ENCODE data around the gene KLHL1.
A peak's percentile ranks its signal among the peaks of the same experiment; 100 is the strongest.
"Not testable (repeated sequence)": the region's sequence is repeated elsewhere in the genome, so short reads cannot be mapped to it uniquely, and the experiment has no call there.

Gene KLHL1, protein sequence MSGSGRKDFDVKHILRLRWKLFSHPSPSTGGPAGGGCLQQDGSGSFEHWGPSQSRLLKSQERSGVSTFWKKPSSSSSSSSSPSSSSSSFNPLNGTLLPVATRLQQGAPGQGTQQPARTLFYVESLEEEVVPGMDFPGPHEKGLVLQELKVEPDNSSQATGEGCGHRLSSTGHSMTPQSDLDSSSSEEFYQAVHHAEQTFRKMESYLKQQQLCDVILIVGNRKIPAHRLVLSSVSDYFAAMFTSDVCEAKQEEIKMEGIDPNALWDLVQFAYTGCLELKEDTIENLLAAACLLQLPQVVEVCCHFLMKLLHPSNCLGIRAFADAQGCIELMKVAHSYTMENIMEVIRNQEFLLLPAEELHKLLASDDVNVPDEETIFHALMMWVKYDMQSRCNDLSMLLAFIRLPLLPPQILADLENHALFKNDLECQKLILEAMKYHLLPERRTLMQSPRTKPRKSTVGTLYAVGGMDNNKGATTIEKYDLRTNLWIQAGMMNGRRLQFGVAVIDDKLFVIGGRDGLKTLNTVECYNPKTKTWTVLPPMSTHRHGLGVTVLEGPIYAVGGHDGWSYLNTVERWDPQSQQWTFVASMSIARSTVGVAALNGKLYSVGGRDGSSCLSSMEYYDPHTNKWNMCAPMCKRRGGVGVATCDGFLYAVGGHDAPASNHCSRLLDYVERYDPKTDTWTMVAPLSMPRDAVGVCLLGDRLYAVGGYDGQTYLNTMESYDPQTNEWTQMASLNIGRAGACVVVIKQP

GRCh38 chr13:70108356-70109105 is at the start of gene KLHL1:
KLHL1 (minus strand) TSS chr13:70108452; CDS start chr13:70107699, 753 bp downstream.
- DNase-seq, result no peak

DNA sequence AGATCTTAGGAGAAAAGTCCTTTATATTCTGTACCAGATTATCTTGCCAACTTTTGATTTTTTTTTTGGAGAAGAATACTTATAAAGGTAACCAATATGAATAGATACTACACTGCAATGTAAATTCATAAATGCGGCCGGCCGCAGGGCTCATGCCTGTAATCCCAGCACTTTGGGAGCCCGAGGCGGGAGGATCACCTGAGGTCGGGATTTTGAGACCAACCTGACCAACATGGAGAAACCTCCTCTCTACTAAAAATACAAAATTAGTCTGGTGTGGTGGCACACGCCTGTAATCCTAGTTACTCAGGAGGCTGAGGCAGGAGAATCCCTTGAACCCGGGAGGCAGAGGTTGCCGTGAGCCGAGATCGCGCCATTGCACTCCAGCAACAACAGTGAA is 34.4 kb upstream of the KLHL1 start:
- not testable (repeated sequence) for DNase-seq

DNA sequence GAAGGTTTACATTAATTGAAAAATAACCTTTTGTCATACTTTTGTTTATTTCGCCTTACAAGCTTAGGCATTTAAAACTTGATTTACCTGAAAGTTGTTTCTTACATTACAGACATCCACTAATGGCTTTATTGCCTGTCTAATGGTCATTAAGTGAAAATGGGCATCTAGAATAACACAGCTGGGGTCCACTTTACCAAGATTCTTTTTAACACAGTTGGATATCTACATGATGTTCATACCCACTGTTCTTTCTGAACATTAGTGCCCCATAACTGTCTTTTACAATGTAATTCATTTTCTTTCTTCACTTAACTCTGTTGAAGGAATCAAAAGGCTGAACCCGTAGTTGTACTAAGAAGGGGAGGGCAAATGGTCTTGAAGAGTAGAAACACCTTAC is 19.8 kb upstream of the KLHL1 start:
- no peak for DNase-seq

DNA sequence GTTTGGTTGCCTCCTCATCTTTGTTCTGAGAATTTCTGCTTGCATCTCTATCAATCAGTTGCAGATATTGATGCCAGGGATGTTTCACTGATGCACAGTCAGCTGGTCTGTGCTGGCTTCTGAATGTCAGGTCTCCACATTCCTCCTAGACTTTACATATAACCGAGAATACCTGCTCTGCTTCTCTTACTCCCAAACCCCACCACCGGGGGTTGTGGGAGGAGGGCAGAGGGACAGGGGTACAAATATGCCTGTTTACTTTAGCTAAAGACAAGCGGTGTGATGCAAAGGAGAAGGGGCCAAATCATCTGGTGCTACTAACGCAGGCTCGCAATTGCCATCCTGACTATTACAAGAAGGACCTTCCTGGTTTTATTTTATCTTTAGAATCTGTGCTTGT is 17.4 kb upstream of the KLHL1 start:
- no peak for DNase-seq

DNA sequence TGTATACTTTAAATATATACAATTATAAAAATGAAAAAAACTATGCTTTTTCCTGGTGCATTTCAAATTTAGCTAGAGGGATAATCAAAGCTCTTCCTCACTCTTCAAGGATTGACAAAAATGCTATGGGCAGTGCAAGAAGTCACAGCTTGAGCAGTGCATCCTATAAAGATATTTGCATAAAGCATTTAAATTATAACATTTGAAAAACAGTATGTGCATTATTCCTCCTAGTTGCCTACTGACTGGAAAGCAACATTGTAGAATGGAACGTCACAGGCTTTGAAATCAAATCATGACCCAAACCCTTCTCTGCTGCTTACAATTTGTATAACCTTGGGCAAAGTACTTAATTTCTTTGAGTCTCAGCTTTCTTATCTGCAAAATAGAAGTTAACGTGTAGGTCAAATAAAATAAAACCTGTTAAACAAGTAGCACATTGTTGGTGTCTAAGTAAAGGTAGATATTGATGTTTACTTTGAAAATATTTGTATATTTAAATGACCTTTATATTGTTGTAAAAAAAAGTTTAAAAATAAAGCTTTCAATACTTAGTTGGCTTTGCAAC is 9.2 kb upstream of the KLHL1 start:
- no peak for DNase-seq

- no peak for DNase-seq
These were observed 562 bp downstream of the KLHL1 start, which contains the start of gene ATXN8OS for GRCh38 chr13:70107498-70108281. ATXN8OS (plus strand) TSS chr13:70107826.

GRCh38 chr13:70107125-70107497 is 1.1 kb downstream of the KLHL1 start:
- DNase-seq, result no peak

- DNase-seq, result no peak
These were observed 3.8 kb downstream of the KLHL1 start for GRCh38 chr13:70104481-70104880.

DNA sequence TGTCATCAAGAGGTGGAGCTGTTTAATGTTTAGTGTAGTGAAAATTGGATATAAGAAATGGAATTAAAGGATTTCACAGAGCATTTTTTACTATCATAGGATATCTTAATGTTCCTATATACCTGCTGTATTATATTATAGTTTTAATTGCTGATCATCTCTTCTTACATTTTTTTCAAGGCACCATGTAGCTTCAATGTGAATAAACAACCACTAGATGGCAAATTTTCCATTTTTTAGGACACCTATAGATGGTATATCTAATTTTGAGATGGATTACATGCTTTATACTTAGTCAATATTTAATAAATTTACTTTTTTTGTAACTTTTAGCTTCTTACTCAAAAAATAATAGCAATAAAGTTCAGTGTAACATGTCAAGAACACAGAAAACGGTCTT is 9.6 kb downstream of the KLHL1 start:
- peak in 1 of 2 experiments; percentile 0 for DNase-seq

GRCh38 chr13:70090036-70090723 is 18.1 kb downstream of the KLHL1 start:
- no peak for DNase-seq

DNA sequence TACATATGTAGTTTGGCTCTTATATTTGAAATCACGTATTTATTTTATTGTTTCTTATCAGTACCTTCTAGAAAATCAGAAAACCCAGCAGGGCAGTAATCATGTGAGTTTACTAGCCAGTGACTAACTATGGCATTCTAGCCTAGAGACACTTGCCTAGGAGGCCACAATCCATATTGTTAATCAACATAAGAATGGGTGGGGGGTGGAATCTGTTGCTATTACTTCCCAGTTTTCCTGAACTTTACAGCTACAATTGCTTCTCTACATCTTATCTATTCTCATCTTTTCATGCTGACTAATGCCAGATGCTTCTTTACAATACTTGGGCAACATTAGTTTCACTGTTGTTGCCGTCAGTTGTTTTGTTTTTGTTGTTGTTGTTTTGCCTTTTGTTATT is 19.3 kb downstream of the KLHL1 start:
- no peak for DNase-seq

- no peak for DNase-seq
These were observed 21.0 kb downstream of the KLHL1 start for GRCh38 chr13:70087247-70087646.

DNA sequence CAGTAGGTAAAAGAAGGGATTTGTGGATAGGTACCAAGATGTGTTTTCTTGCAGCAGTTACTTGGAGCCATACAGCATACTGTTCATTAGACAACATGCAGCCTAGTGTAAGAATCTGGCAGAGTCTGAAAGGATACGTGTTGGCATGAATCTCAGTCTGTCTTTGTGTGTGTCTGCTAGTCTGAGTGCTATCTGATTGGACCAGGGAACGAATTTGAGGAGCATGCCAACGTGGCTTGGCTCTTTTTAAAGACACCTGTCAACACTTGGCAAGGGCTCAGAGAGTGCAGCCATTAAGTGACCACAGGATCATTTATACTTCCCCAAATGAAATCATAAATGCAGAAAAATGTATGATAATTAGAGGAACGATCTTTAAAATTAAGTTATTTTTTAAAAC is 28.2 kb downstream of the KLHL1 start:
- no peak for DNase-seq

DNA sequence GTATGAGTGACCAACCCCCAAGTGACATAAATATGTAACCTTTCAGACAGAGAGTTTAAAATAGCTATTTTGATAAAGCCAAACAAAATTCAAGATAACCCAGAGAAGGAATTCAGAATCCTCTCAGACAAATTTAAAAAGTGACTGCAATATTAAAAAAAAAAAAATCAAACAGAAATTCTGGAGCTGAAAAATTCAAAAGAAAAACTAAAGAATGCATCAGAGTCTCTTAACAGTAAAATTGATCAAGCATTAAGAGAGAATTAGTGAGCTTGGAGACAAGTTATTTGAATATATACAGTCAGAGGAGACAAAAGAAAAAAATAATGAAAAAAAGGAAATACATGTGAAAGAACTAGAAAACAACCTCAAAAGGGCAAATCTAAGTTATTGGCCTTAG is 53.7 kb downstream of the KLHL1 start:
- DNase-seq, result no peak

DNA sequence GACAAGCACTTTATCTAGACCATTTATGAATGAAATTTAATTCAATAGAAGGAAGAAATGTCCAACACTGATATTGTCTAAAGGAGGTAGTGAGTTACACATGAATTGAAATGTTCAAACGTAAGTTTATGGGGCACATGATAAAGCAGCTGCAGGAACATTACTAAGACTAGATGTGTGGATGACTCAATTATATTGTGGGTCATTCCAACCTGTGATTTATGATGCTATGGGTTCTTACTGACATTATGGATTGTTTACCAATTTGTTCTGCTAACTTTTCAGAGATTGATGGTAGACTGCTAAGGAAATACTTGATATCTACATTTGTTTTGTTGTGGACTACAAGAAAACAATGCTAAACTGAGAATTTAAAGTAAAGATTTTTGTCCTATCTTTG is 56.7 kb downstream of the KLHL1 start:
- peak in 1 of 2 experiments; percentile 7 for DNase-seq

DNA sequence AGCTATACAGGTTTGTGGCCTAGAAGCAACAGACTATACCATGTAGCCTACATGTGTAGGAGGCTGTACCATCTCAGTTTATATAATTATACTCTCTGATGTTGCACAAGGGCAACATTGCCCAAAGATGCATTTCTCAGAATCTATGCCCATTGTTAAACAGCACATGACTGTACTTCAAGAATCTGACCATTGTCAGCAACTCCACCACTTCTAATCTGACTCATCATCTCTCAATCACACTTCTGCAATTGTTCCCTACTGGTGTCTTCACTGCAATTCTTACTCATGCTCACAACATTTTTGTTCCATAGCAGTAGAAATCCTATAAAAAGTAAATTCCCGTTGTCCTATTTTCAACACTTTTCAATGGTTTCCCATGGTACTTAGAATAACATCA is 64.6 kb downstream of the KLHL1 start:
- no peak for DNase-seq

DNA sequence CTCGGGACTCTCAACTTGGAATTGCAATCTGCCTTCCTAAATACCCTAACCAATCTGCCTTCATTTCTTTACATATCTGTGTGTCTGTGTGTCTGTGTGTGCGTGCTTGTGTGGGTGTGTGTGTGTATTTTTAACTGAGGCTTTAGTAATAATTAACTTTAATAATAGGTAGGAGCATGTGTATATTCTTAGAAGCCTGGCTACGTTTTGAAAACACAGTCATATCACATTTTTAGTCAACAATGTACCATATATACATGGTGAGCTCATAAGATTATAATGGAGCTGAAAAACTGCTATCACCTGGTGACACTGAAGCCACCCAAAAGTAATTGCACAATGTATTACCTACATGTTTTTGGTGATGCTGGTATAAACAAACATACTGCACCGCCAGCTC is 66.1 kb downstream of the KLHL1 start:
- no peak for DNase-seq

GRCh38 chr13:70034286-70034685 is 74.0 kb downstream of the KLHL1 start:
- no peak for DNase-seq

DNA sequence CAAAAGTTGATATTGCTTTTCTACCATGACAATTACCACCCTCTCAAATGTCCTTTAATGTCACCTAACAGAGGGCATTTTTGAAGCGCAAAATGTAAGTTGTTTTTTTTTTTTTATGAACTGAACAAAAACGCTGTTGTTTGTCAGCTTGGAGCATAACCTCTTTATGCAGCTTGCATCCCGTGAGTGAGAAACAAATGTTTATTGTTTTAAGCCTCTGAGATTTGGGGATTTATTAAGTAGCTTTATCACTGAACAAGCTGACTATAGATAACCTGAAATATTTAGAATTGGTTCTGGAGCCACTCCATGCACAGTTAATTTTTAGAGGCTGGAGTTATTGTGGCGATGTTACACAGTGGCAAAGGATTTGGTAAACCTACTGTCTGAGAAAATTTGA is 80.7 kb downstream of the KLHL1 start:
- DNase-seq, result no peak

- DNase-seq, result no peak
These were observed 84.7 kb downstream of the KLHL1 start for GRCh38 chr13:70023516-70023915.

DNA sequence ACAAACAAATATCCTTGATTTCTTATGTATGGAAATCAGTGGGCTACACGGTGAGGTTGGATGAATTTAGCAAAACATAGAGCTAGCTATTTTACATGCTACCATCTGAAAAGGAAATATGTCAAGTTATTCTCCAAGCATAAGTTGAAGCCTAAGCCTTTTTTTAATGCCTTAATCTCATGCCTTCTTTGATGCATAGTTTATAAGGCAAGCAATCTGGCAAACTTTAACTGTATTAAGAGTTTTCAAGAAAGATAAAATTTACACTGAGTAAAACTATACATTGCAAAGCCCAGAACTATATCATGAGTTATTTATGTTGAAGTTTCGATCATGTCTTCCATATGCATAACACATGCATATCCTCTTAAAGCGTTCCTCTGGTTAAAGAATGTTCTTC is 85.6 kb downstream of the KLHL1 start:
- DNase-seq, result no peak

GRCh38 chr13:70016116-70016515 is 92.1 kb downstream of the KLHL1 start:
- DNase-seq, result no peak
